Measurements from ENCODE around the gene DEPDC5.
"Not testable (repeated sequence)": the region's sequence is repeated elsewhere in the genome, so short reads cannot be mapped to it uniquely, and the experiment has no call there.

The DEPDC5 gene

DNA sequence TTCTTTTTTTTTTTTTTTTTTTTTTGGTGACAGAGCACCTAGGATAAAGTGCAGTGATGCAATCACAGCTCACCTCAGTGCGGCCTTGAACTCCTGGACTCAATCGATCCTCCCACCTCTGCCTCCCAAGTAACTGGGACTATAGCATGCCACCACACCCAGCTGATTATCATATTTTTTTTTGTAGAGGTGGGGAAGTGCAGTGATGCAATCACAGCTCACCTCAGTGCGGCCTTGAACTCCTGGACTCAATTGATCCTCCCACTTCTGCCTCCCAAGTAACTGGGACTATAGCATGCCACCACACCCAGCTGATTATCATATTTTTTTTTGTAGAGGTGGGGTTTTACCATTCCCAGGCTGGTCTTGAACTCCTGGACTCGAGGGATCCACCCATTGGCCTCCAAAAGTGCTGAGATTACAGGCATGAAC lies 61.6 kb downstream of the DEPDC5 start:
- not testable (repeated sequence) for DNase-seq

GRCh38 chr22:31816750-31817149 lies 62.9 kb downstream of the DEPDC5 start:
- DNase-seq, result no peak

DNA sequence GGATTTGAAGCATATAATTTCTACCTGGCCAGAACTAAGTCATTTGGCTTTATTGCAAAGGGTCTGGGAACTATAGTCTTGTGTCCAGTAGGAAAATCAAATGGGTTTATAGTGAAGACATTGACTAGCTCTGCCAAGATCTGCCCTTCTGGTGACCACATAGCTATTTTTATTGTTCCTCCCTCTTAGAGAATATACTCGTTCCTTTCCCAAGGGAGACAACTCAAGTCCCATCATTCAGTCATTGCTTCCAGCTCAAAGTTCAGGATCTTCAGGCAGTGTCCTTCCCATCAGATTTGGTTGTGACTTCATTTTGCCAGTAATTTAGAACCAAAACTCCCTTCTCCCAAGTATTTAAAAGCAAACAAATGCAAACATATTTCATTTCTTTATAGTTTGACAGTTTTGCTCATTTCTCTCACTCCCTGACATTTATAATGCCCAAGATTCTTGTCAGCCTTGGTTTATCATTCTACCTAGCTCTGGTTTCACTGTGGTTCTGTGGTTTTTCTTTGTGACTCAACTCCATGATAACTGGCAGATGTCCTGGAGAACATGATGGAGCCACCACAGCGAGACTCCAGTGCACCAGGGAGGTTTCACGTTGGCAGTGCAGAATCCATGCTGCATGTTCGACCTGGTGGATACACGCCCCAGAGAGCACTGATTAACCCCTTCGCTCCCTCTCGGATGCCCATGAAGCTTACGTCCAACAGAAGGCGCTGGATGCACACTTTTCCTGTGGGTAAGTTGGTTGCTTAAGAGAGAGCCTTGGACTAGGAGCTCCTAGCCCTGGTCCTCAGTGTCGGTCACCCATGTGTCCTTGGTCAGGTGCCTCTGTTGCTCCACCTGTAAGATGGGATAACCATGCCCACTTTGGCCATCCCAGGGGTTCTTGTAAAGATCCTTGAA lies 64.9 kb downstream of the DEPDC5 start:
- peak; percentile 21 for DNase-seq

GRCh38 chr22:31820655-31821054 lies 66.8 kb downstream of the DEPDC5 start:
- DNase-seq, result no peak

DNA sequence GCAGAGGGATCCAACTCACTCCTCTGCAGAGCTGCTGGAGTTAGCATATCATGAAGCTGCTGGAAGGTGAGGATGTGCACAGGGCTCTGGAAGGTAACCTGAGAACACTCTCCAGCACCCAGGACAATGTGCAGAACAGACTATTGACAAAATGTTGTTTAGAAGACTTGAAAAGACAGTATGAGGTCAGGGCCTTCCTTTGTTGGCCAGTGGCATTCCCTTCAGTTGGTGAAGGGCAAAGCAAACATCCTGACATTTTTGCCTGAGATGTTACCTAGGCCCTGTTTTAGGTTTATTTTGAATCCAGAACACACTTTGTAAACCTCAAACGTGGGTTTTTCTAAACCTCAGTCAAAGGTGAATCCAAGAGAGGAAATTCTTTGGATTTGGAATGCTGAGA lies 67.8 kb downstream of the DEPDC5 start:
- no peak for DNase-seq

GRCh38 chr22:31822523-31822922 lies 68.7 kb downstream of the DEPDC5 start:
- no peak for DNase-seq

GRCh38 chr22:31825513-31825912 lies 71.7 kb downstream of the DEPDC5 start:
- no peak for DNase-seq

- no peak for DNase-seq
Observed at GRCh38 chr22:31826443-31826842, 72.6 kb downstream of the DEPDC5 start.

GRCh38 chr22:31828739-31829138 lies 74.9 kb downstream of the DEPDC5 start:
- no peak for DNase-seq

DNA sequence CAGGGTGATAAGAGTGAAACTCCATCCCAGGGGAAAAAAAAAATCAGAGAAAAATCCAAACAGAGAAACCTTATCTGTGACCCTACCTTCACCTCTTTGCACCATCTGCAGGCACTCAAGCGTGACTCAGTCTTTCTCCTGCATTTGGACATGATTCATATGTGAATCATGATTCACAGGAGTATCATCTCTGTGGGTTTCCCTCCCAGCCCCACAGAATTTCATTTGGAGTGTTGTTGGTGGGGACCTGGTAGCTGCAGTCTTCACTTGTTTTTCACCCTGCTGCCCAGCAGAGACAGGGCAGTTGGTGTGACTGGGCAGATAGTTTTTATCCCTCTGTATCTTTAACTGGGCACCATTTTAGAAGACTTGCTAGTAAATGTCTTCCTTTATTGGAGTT lies 75.7 kb downstream of the DEPDC5 start:
- peak; percentile 57 for DNase-seq

DNA sequence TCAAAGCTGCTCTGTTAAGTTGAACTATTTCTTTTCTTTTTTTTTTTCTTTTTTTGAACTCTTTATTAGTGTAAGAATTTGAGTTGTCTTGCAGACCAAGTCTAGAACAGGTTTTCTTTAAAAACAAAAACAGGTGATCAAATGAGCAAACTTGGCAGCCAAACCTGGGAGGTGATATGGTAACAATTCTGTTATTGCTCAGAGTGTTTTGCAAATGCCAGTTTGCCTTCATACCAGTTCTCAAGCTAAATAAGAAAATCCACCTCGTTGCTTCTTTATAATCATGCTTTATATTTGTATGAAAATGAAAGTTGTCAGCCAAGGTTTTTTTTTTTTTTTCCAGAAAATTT lies 76.9 kb downstream of the DEPDC5 start:
- no peak for DNase-seq

- no peak for DNase-seq
Observed at GRCh38 chr22:31833930-31834329, 80.1 kb downstream of the DEPDC5 start.

GRCh38 chr22:31836010-31836409 lies 82.2 kb downstream of the DEPDC5 start:
- no peak for DNase-seq

- no peak for DNase-seq
Observed at GRCh38 chr22:31838917-31839316, 85.1 kb downstream of the DEPDC5 start.

GRCh38 chr22:31839986-31840385 lies 86.2 kb downstream of the DEPDC5 start:
- DNase-seq, result no peak

GRCh38 chr22:31840585-31840984 lies 86.8 kb downstream of the DEPDC5 start:
- no peak for DNase-seq

GRCh38 chr22:31841078-31841827 lies 87.4 kb downstream of the DEPDC5 start:
- DNase-seq, result no peak

DNA sequence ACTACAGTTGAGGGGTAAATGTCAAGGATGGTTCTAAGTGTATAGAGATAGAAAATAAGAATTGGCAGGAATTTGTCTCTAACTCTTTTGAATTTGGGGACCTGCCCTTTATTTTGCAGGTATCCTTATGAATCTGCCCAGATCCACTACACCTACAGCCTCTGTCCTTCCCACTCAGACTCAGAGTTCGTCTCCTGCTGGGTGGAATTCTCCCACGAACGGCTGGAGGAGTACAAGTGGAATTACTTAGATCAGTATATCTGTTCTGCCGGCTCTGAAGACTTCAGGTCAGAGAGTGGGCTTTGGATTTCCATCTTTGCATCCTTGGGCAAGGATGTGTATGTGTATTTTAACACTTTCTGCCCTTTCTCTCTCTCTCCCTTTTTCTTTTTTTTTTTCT lies 89.7 kb downstream of the DEPDC5 start:
- DNase-seq, result no peak

DNA sequence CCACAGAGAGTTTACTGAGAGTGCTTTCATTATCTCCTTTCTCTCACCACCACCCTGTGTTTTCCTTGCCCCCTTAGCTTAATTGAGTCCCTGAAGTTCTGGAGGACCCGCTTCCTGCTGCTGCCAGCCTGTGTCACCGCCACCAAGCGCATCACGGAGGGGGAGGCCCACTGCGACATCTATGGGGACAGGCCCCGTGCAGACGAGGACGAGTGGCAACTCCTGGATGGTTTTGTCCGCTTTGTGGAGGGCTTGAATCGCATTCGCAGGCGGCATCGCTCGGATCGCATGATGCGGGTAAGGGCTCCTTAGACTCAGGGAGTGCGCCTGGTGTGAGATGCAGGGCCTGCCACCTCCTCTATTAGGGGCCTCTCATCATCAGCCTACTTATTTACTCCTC lies 91.1 kb downstream of the DEPDC5 start:
- DNase-seq, result no peak

- no peak for DNase-seq
Observed at GRCh38 chr22:31846161-31847115, 92.6 kb downstream of the DEPDC5 start.

DNA sequence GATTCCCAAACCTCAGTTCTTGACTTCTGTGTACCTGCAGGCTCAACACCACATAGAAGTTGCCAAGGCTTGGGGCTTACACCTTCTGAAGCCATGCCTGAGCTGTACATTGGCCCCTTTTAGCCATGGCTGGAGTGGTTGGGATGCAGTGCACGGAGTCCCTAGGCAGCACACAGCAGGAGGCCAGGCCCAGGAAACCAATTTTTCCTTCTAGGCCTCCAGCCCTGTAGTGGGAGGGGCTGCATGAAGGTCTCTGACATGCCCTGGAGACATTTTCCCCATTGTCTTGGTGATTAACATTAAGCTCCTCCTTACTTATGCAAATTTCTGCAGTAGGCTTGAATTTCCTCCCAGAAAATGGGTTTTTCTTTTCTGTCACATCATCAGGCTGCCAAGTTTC lies 94.6 kb downstream of the DEPDC5 start:
- DNase-seq, result no peak

DNA sequence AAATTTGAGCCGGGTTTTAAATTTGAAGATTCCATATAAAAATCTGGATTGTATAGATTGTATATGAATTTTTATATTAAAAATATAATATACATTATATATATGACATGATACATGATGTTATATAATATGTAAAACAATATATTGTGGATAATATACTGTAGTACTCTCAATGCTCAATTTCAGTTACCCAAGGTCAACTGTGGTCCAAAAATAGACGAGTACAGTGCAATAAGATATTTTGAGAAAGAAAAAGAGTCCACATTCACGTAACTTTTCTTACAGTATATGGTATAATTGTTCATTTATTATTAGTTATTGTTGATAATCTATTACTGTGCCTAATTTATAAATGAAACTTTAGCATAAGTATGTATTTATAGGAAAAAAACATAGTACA lies 96.3 kb downstream of the DEPDC5 start:
- DNase-seq, result no peak
